Measurements from ENCODE around the gene CCDC24.

DNA sequence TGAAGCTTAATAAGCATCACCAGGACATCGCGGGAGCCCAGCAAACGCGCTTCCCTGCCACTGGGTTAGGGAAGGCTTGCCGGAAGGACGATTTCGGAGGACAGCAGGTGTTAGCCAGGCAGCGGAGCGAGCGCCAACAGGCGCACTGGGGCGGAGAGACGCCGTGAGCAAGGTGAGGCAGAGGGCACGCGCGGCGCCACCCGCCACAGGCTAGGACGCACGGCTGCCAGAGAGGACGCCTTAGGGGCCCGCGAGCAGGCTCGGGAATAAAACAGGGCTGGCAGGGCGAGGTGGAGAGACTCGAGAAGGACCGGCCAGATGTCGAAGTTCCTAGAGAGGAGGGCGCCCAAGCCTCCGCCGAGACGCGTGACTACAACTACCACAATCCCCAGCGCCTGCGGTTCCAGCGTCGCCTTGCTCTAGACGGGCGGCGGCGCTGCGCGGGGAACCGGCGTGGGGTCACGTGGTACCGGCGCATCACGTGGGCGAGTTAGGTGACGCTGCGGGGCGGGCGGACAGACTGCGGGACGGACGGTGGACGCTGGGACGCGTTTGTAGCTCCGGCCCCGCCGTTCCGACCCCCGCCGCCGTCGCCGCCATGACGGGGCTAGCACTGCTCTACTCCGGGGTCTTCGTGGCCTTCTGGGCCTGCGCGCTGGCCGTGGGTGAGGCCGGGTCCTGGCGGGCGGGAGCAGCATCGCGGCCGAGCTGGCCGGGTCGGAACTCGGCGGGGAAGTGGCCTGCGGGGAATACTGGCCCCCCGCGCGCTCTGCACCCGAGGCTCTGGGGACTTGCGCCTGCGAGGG, 16.8 kb upstream of the CCDC24 start, which contains the start of gene ATP6V0B:
- peak; percentile 83 to 93 (median 88) for TF ChIP-seq POLR2A (IDR thresholded peaks at IDR 0.05)
- TF ChIP-seq, protein P1, sequence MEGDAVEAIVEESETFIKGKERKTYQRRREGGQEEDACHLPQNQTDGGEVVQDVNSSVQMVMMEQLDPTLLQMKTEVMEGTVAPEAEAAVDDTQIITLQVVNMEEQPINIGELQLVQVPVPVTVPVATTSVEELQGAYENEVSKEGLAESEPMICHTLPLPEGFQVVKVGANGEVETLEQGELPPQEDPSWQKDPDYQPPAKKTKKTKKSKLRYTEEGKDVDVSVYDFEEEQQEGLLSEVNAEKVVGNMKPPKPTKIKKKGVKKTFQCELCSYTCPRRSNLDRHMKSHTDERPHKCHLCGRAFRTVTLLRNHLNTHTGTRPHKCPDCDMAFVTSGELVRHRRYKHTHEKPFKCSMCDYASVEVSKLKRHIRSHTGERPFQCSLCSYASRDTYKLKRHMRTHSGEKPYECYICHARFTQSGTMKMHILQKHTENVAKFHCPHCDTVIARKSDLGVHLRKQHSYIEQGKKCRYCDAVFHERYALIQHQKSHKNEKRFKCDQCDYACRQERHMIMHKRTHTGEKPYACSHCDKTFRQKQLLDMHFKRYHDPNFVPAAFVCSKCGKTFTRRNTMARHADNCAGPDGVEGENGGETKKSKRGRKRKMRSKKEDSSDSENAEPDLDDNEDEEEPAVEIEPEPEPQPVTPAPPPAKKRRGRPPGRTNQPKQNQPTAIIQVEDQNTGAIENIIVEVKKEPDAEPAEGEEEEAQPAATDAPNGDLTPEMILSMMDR (IDR thresholded peaks at IDR 0.05) = peak in 5 of 7 experiments; percentile 11 to 46 (median 37)
